CD4-positive, alpha-beta memory T cell (primary cell): ENCODE results near the gene EARS2. TPM values are rescaled to one million over a fixed set of nuclear protein-coding genes. Genes with fewer than 3 reads are reported as not detected.
"Not testable (repeated sequence)": the region's sequence is repeated elsewhere in the genome, so short reads cannot be mapped to it uniquely, and the experiment has no call there.

Experiments
- CTCF ChIA-PET: fragments of 350-600 bp; sonication (Branson Sonifier 250); formaldehyde crosslinking; loops from one replicate; lab custom pipeline; 2021; ENCODE audit warnings: inconsistent platforms; ENCODE audit not compliant: partially characterized antibody; lab: Charles Lee
- POLR2A ChIA-PET: fragments of 350-600 bp; sonication (Branson Sonifier 250); formaldehyde crosslinking; loops from one replicate; lab custom pipeline; 2021; ENCODE audit not compliant: partially characterized antibody; lab: Charles Lee
- DNase-seq, 5 donors: peaks; one replicate each; pipeline versions ENCODE4 v3.0.0 to v3.0.0-alpha.2; 2020 to 2022; ENCODE audit warnings: mixed read lengths in 1 of 5
- H3K27ac ChIP-seq: one replicate; pipeline ENCODE4 v1.7.0; 2013; ENCODE audit warnings: low read depth, low read length
- H3K27me3 ChIP-seq: 2 replicates; pipeline ENCODE4 v1.7.0; 2013; ENCODE audit warnings: mild to moderate bottlenecking, low read length, moderate library complexity; ENCODE audit not compliant: insufficient read depth
- H3K36me3 ChIP-seq: 2 replicates; pipeline ENCODE4 v1.7.0; 2013; ENCODE audit warnings: mild to moderate bottlenecking, low read length, moderate library complexity; ENCODE audit not compliant: insufficient read depth
- H3K4me1 ChIP-seq: 2 replicates; pipeline ENCODE4 v1.7.0; 2013; ENCODE audit warnings: mild to moderate bottlenecking, low read length, moderate library complexity; ENCODE audit not compliant: insufficient read depth
- H3K4me3 ChIP-seq, 2 donors: one replicate each; pipeline ENCODE4 v1.7.0; 2013; ENCODE audit warnings: low read length in 2 of 2, mild to moderate bottlenecking in 1 of 2
- H3K9me3 ChIP-seq, 2 donors: one replicate each; pipeline ENCODE4 v1.7.0; 2013; ENCODE audit warnings: low read length in 2 of 2, control low read depth in 1 of 2; ENCODE audit not compliant: control insufficient read depth in 1 of 2
- H3K27ac Mint-ChIP-seq, 7 donors: one replicate each; pipeline ENCODE4 v1.8.0; 2020 to 2021; ENCODE audit warnings: mixed read lengths in 7 of 7, mild to moderate bottlenecking in 6 of 7, inconsistent platforms in 3 of 7, moderate library complexity in 3 of 7
- H3K27me3 Mint-ChIP-seq, 2 donors: one replicate each; pipeline ENCODE4 v1.8.0; 2020 to 2021; ENCODE audit warnings: mixed read lengths in 2 of 2
- H3K36me3 Mint-ChIP-seq, 2 donors: one replicate each; pipeline ENCODE4 v1.8.0; 2020 to 2021; ENCODE audit warnings: mixed read lengths in 2 of 2, inconsistent platforms in 1 of 2, mild to moderate bottlenecking in 1 of 2
- H3K4me1 Mint-ChIP-seq, 4 donors: one replicate each; pipeline ENCODE4 v1.8.0; 2020 to 2021; ENCODE audit warnings: mixed read lengths in 4 of 4, mild to moderate bottlenecking in 1 of 4
- H3K4me3 Mint-ChIP-seq, 8 donors: one replicate each; pipeline ENCODE4 v1.8.0; 2020 to 2021; ENCODE audit warnings: mixed read lengths in 8 of 8, mild to moderate bottlenecking in 7 of 8, moderate library complexity in 6 of 8, inconsistent platforms in 3 of 8
- H3K9me3 Mint-ChIP-seq, 8 donors: one replicate each; pipeline ENCODE4 v1.8.0; 2020 to 2021; ENCODE audit warnings: mixed read lengths in 8 of 8, mild to moderate bottlenecking in 5 of 8, inconsistent platforms in 3 of 8, moderate library complexity in 1 of 8
- intact Hi-C: fragments of 100-400 bp; cut with micrococcal nuclease; formaldehyde crosslinking; loops from one replicate; pipeline ENCODE4 v1.15.1; 2023
- polyA plus RNA-seq, 2 donors: library from polyadenylated mRNA; unstranded; fragments of 300-500 nt; fragmentation: Illumina TruSeq; gene quantifications; one replicate each; pipeline ENCODE4 v1.2.3, GENCODE V29; 2021
- total RNA-seq, 2 experiments: library from RNA; stranded (reverse); gene quantifications; one replicate each; pipeline ENCODE4 v1.2.3, GENCODE V29; 2021

Gene EARS2
- total and polyA plus RNA-seq, 4 experiments from 2014 or later = 11.4 to 16.0 (median 14.6) TPM

DNA sequence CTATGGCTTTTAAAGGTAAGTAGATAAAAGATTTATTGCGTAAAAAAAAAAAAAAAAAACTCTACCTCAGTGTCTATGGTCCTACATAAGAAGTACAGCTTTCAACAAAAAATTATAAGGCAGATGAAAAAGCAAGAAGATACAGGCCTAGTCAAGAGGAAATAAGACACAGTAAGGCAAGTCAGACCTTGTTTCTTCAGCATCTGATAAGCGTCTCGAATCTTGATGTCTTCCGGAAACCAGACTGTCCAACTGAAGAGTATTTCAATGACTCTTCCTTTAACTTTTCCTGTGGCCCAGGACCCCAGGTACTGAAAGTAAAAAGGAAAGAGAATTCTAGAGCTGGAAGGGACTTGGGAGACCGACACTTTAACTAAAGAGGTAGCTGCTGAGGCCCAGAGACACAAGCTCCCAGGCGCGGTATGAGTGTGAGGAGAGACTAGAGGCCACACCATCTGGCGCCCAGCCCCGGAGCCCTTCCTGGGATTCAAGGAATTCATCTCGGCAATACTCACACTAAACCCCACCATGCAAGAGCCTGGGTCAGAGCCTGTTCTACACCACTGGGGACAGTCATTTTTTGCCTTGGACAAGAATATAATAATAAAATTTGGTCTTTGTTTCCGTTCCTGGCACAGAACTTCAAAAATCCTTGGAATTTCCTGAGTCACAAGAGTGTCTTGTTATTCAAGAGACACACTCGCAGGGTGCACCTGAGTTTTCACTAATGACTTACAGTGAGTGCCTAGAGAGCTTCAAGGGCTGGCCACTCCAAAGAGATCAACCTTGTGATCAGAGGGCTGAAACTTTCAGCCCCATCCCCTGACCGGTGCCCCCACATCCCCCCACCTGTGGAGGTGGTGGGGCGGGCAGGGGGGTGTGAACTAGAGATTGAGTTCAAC is 65.4 kb downstream of the EARS2 start:
- H3K9me3 ChIP-seq = no peaks in the 10 kb centered on the region
- no peak overlapping the region for H3K27ac ChIP-seq
- Mint-ChIP-seq H3K9me3 (no peaks in the 10 kb centered on the region), H3K4me1 (peaks cover 0 to 4% (median 0%) of the 10 kb centered on the region in 4 donors), H3K27me3 (no peaks in the 10 kb centered on the region), H3K27ac (peak overlapping the region in 2 of 7 donors; percentile 18 to 51), H3K4me3 (peak overlapping the region in 1 of 8 donors; percentile 11), H3K36me3 (peaks cover 62 to 72% of the 10 kb centered on the region in 2 donors)
- CTCF ChIA-PET = interaction anchor here (0.7 kb wide), 1 partner anchor 746 kb away, joined by 3 read pairs; no protein-coding TSS in a partner anchor
- no peaks in the 10 kb centered on the region for H3K27me3 ChIP-seq
- DNase-seq = no peak
- peaks cover 73% of the 10 kb centered on the region for H3K36me3 ChIP-seq
- POLR2A ChIA-PET = no interaction called here
- intact Hi-C loops = no loop called here
- no peak overlapping the region for H3K4me3 ChIP-seq
- H3K4me1 ChIP-seq = no peaks in the 10 kb centered on the region

GRCh38 chr16:23486480-23486879 is 70.7 kb downstream of the EARS2 start:
- ChIA-PET CTCF (no interaction called here), POLR2A (no interaction called here)
- DNase-seq = no peak
- H3K36me3 Mint-ChIP-seq = peaks cover 68 to 83% of the 10 kb centered on the region in 2 donors
- intact Hi-C loops = no loop called here
- peaks cover 78% of the 10 kb centered on the region for H3K36me3 ChIP-seq
- H3K9me3 ChIP-seq = no peaks in the 10 kb centered on the region
- no peak overlapping the region for H3K27ac ChIP-seq
- H3K27me3 ChIP-seq = no peaks in the 10 kb centered on the region
- H3K27me3 Mint-ChIP-seq = no peaks in the 10 kb centered on the region
- peaks cover 0 to 11% (median 3%) of the 10 kb centered on the region in 4 donors for H3K4me1 Mint-ChIP-seq
- no peak overlapping the region for H3K4me3 Mint-ChIP-seq
- peaks cover 6% of the 10 kb centered on the region for H3K4me1 ChIP-seq
- peak overlapping the region in 2 of 7 donors; percentile 42 to 53 for H3K27ac Mint-ChIP-seq
- no peak overlapping the region for H3K4me3 ChIP-seq
- H3K9me3 Mint-ChIP-seq = no peaks in the 10 kb centered on the region

DNA sequence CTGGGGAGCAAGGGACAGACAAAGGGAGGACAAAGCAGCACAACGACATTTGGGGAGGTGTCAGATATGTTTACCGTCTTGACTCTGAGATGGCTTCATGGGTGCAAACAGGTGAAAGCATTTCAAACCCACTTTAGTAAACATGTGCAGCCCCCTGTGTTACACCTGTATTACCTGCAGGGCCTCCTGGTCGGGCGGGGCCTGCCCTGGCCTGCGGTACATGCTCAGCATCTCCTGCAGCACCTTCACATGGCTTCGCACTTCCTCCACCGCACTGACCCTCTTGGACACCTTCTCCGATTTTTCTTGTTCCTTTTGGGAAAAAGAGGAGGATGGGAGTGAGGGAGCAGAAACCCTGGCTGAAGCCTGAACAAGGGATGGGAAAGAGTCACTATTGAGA is 71.3 kb downstream of the EARS2 start:
- Histone ChIP-seq H3K9me3 (no peaks in the 10 kb centered on the region), H3K27ac (no peak overlapping the region), H3K36me3 (peaks cover 80% of the 10 kb centered on the region), H3K27me3 (no peaks in the 10 kb centered on the region), H3K4me1 (peaks cover 6% of the 10 kb centered on the region), H3K4me3 (no peak overlapping the region)
- POLR2A ChIA-PET = no interaction called here
- H3K27ac Mint-ChIP-seq = peak overlapping the region in 1 of 7 donors; percentile 4
- H3K4me3 Mint-ChIP-seq = no peak overlapping the region
- no peaks in the 10 kb centered on the region for H3K27me3 Mint-ChIP-seq
- DNase-seq = no peak
- intact Hi-C loops = no loop called here
- H3K9me3 Mint-ChIP-seq = no peaks in the 10 kb centered on the region
- CTCF ChIA-PET = no interaction called here
- peaks cover 64 to 83% of the 10 kb centered on the region in 2 donors for H3K36me3 Mint-ChIP-seq
- H3K4me1 Mint-ChIP-seq = peaks cover 0 to 11% (median 3%) of the 10 kb centered on the region in 4 donors

DNA sequence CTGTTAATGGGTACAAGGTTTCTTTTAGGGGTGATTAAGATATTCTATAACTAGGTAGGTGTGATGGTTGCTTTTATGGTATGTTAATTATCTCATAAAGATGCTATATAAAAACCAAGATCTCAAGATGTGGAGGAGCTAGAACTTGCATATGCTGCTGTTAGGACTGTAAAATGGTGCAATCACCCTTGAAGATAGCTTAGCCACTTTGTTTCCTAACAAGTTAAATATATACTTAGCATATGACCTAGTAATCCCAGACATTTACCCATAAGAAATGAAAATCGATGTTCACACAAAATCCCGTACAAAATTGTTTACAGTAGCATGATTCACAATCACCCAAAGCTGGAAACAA is 71.9 kb downstream of the EARS2 start:
- H3K27ac Mint-ChIP-seq = peak overlapping the region in 3 of 7 donors; percentile 17 to 48 (median 25)
- CTCF ChIA-PET = no interaction called here
- Histone ChIP-seq H3K4me1 (peaks cover 6% of the 10 kb centered on the region), H3K4me3 (no peak overlapping the region), H3K9me3 (no peaks in the 10 kb centered on the region), H3K27me3 (no peaks in the 10 kb centered on the region), H3K36me3 (peaks cover 84% of the 10 kb centered on the region), H3K27ac (no peak overlapping the region)
- DNase-seq = no peak
- POLR2A ChIA-PET = no interaction called here
- no peak overlapping the region for H3K4me3 Mint-ChIP-seq
- intact Hi-C loops = no loop called here
- peaks cover 62 to 86% of the 10 kb centered on the region in 2 donors for H3K36me3 Mint-ChIP-seq
- no peaks in the 10 kb centered on the region for H3K9me3 Mint-ChIP-seq
- H3K4me1 Mint-ChIP-seq = peaks cover 0 to 11% (median 3%) of the 10 kb centered on the region in 4 donors
- no peaks in the 10 kb centered on the region for H3K27me3 Mint-ChIP-seq

GRCh38 chr16:23484510-23485256 is 72.5 kb downstream of the EARS2 start:
- Histone ChIP-seq H3K27ac (no peak overlapping the region), H3K36me3 (peaks cover 84% of the 10 kb centered on the region), H3K27me3 (no peaks in the 10 kb centered on the region), H3K4me3 (no peak overlapping the region), H3K4me1 (peaks cover 6% of the 10 kb centered on the region), H3K9me3 (no peaks in the 10 kb centered on the region)
- ChIA-PET CTCF (no interaction called here), POLR2A (interaction anchor here (0.9 kb wide), 1 partner anchor 20 kb away, joined by 3 read pairs; no protein-coding TSS in a partner anchor)
- H3K4me1 Mint-ChIP-seq = peaks cover 0 to 11% (median 3%) of the 10 kb centered on the region in 4 donors
- H3K27ac Mint-ChIP-seq = peak overlapping the region in 4 of 7 donors; percentile 17 to 57 (median 40)
- no peaks in the 10 kb centered on the region for H3K9me3 Mint-ChIP-seq
- no peak overlapping the region for H3K4me3 Mint-ChIP-seq
- H3K36me3 Mint-ChIP-seq = peaks cover 62 to 86% of the 10 kb centered on the region in 2 donors
- no peak for DNase-seq
- no peaks in the 10 kb centered on the region for H3K27me3 Mint-ChIP-seq
- intact Hi-C loops = no loop called here

DNA sequence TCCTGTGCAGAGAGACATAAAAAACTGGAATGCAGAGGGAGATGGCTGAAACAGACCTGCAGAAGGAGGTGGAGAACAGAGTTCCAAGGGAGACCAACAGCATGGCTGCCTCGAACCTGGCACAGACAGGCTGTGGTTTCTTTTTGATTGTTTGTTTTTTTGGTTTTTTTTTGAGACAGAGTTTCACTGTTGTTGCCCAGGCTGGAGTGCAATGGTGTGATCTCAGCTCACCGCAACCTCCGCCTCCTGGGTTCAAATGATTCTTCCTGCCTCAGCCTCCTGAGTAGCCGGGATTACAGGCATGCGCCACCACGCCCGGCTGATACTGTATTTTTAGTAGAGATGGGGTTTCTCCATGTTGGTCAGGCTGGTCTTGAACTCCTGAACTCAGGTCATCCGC is 73.7 kb downstream of the EARS2 start:
- POLR2A ChIA-PET = interaction anchor here (1.1 kb wide), 1 partner anchor 26 kb away, joined by 5 read pairs; no protein-coding TSS in a partner anchor
- H3K9me3 Mint-ChIP-seq, CTCF ChIA-PET, H3K27me3 ChIP-seq, H3K27me3 Mint-ChIP-seq, H3K9me3 ChIP-seq, intact Hi-C loops, H3K4me3 ChIP-seq, H3K4me3 Mint-ChIP-seq, H3K4me1 ChIP-seq: not testable (repeated sequence)
- Mint-ChIP-seq H3K27ac (peak overlapping the region in 6 of 7 donors; percentile 37 to 95 (median 84)), H3K36me3 (peaks cover 69 to 88% of the 10 kb centered on the region in 2 donors), H3K4me1 (peaks cover 0 to 11% (median 3%) of the 10 kb centered on the region in 4 donors)
- DNase-seq = peak in 2 of 5 donors; percentile 10 to 23
- peaks cover 86% of the 10 kb centered on the region for H3K36me3 ChIP-seq
- H3K27ac ChIP-seq = peak overlapping the region; percentile 42

GRCh38 chr16:23482778-23483177 is 74.4 kb downstream of the EARS2 start:
- peak overlapping the region in 6 of 8 donors; percentile 3 to 69 (median 48) for H3K4me3 Mint-ChIP-seq
- peaks cover 82% of the 10 kb centered on the region for H3K36me3 ChIP-seq

More at GRCh38 chr16:23482778-23483177, 74.4 kb downstream of the EARS2 start:
- intact Hi-C loops = no loop called here
- no peaks in the 10 kb centered on the region for H3K9me3 Mint-ChIP-seq
- no peaks in the 10 kb centered on the region for H3K9me3 ChIP-seq
- H3K27ac ChIP-seq = peak overlapping the region; percentile 42
- H3K4me1 ChIP-seq = peaks cover 6% of the 10 kb centered on the region
- no peaks in the 10 kb centered on the region for H3K27me3 Mint-ChIP-seq
- CTCF ChIA-PET = interaction anchor here (0.8 to 1.5 kb wide), 2 partner anchors 21 to 49 kb away, joined by 3 read pairs; no protein-coding TSS in a partner anchor
- peak; percentile 41 to 68 (median 45) for DNase-seq
- H3K27me3 ChIP-seq = no peaks in the 10 kb centered on the region
- no peak overlapping the region for H3K4me3 ChIP-seq
- peaks cover 0 to 11% (median 3%) of the 10 kb centered on the region in 4 donors for H3K4me1 Mint-ChIP-seq
- peaks cover 70 to 85% of the 10 kb centered on the region in 2 donors for H3K36me3 Mint-ChIP-seq
- POLR2A ChIA-PET = interaction anchor here (1.1 kb wide), 1 partner anchor 26 kb away, joined by 5 read pairs; no protein-coding TSS in a partner anchor
- peak overlapping the region; percentile 82 to 95 (median 87) for H3K27ac Mint-ChIP-seq
